Body of pancreas (tissue), 4 donors: ENCODE measurements around the gene TMEM171.

ENCODE experiments used
- CTCF ChIP-seq, 7 experiments: fragments of 450-650 bp in 4 of 7; fragments of 200-600 bp in 3 of 7; sonication (generic) in 3 of 7; IDR thresholded peaks; one replicate each; pipeline ENCODE4 v1.5.1; 2016 to 2019; ENCODE audit warnings: antibody characterized with exemption in 7 of 7
- POLR2A ChIP-seq, 3 donors: fragments of 450-650 bp; IDR thresholded peaks; one replicate each; pipeline ENCODE4 v1.6.1; 2016; ENCODE audit warnings: antibody characterized with exemption in 3 of 3, mild to moderate bottlenecking in 2 of 3

GRCh38 chr5:73111536-73111935, 8.8 kb upstream of the TMEM171 start:
- no peak for TF ChIP-seq CTCF (IDR thresholded peaks at IDR 0.05)
- TF ChIP-seq POLR2A (IDR thresholded peaks at IDR 0.05): no peak
